Upper lobe of right lung (tissue), 1 donor: ENCODE data around the gene CHODL. TPM values are rescaled to one million over a fixed set of nuclear protein-coding genes. Genes with fewer than 3 reads are reported as not detected.

Experiments used
- ATAC-seq: fragments of 200-7000 bp; cut with Tn5 transposase; one replicate; pipeline ENCODE4 v1.9.1; 2020; ENCODE audit warnings: mild to moderate bottlenecking, moderate library complexity
- DNase-seq: peaks from one replicate; pipeline ENCODE4 v3.0.0-alpha.2; 2020
- H3K27ac ChIP-seq: fragments of 200-600 bp; one replicate; pipeline ENCODE4 v1.8.0; 2022
- H3K27me3 ChIP-seq: fragments of 200-600 bp; one replicate; pipeline ENCODE4 v1.8.0; 2022; ENCODE audit warnings: mild to moderate bottlenecking
- H3K36me3 ChIP-seq: fragments of 200-600 bp; one replicate; pipeline ENCODE4 v1.8.0; 2022
- H3K4me1 ChIP-seq: fragments of 200-600 bp; one replicate; pipeline ENCODE4 v1.8.0; 2022
- H3K4me3 ChIP-seq: fragments of 200-600 bp; one replicate; pipeline ENCODE4 v1.8.0; 2022; ENCODE audit warnings: mild to moderate bottlenecking
- H3K9me3 ChIP-seq: fragments of 200-600 bp; one replicate; pipeline ENCODE4 v1.8.0; 2022
- intact Hi-C: fragments of 100-400 bp; cut with DNase I; formaldehyde crosslinking; loops from one replicate; pipeline ENCODE4 v1.11.0; 2022
- total RNA-seq: library from RNA; stranded (reverse); fragmentation: NEBNext Ultra II Directional; extraction: Animal tissue kit (Norgen Biotek cat#: 25700); gene quantifications from one replicate; pipeline ENCODE4 v1.2.1, GENCODE V29; 2021
- TF ChIP-seq, protein P1 (sequence below): fragments of 200-600 bp; IDR thresholded peaks from one replicate; pipeline ENCODE4 v1.8.0; 2022; ENCODE audit warnings: antibody characterized with exemption
- donor health status: DM: no; HTN: yes; CAD: no; lungs with severe emphysema.

CHODL gene
- total RNA-seq, 1 donor from 2014 or later: 0.26 TPM

DNA sequence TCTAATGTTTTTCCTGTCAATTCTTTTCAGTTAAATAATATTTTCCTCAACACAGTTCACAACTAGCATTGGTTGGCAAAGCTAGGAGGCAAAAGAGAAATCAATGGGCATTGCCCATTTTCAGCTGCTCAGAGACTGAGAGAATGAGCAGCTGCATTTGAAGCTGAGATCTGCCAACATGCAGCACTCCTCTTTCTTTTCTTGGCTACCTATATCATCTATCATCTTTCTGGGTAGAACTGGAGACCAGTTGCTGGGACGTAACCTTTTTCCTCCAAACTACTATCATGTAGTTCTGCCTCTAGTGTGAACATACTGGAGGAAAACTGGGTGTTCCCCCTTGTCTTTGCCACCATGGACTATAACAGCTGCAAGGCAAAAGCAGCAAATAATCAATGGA is 22.9 kb downstream of the CHODL start:
- TF ChIP-seq, protein P1, sequence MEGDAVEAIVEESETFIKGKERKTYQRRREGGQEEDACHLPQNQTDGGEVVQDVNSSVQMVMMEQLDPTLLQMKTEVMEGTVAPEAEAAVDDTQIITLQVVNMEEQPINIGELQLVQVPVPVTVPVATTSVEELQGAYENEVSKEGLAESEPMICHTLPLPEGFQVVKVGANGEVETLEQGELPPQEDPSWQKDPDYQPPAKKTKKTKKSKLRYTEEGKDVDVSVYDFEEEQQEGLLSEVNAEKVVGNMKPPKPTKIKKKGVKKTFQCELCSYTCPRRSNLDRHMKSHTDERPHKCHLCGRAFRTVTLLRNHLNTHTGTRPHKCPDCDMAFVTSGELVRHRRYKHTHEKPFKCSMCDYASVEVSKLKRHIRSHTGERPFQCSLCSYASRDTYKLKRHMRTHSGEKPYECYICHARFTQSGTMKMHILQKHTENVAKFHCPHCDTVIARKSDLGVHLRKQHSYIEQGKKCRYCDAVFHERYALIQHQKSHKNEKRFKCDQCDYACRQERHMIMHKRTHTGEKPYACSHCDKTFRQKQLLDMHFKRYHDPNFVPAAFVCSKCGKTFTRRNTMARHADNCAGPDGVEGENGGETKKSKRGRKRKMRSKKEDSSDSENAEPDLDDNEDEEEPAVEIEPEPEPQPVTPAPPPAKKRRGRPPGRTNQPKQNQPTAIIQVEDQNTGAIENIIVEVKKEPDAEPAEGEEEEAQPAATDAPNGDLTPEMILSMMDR: no peak
- Histone ChIP-seq H3K9me3 (no peaks in the 10 kb centered on the region), H3K27me3 (no peaks in the 10 kb centered on the region), H3K4me3 (no peak overlapping the region), H3K4me1 (no peaks in the 10 kb centered on the region), H3K36me3 (no peaks in the 10 kb centered on the region), H3K27ac (no peak overlapping the region)
- intact Hi-C loops: no loop called here
- DNase-seq: no peak
- ATAC-seq: no peak

DNA sequence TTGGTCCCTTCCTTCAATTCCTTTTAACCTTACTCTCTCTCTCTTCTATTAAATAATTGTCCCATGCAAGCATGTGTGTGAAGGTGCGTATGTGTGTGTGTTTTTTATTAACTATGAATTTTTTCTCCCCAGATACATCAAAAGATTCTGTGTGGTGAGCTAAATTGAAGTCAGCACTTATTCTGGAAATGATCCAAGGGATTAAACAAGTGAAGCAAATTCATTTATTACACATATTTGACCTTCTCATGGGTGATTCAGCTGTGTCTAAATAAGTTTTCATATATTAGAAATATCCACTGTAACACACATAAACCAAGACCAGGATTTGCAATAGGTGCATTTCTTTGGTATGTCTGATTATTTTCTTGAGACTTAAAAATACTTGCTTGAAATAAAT is 24.3 kb downstream of the CHODL start:
- no peaks in the 10 kb centered on the region for H3K4me1 ChIP-seq
- H3K27ac ChIP-seq: no peak overlapping the region
- no peaks in the 10 kb centered on the region for H3K27me3 ChIP-seq
- no peaks in the 10 kb centered on the region for H3K9me3 ChIP-seq
- H3K36me3 ChIP-seq: no peaks in the 10 kb centered on the region
- intact Hi-C loops: no loop called here
- ATAC-seq: no peak
- TF ChIP-seq, protein P1: no peak
- no peak overlapping the region for H3K4me3 ChIP-seq
- DNase-seq: no peak

- TF ChIP-seq, protein P1: no peak
- ATAC-seq (no peak), DNase-seq (no peak)
- Histone ChIP-seq H3K27ac (no peak overlapping the region), H3K9me3 (no peaks in the 10 kb centered on the region), H3K36me3 (no peaks in the 10 kb centered on the region), H3K4me1 (no peaks in the 10 kb centered on the region), H3K4me3 (no peak overlapping the region), H3K27me3 (no peaks in the 10 kb centered on the region)
- intact Hi-C loops: no loop called here
Observed at GRCh38 chr21:18269856-18270255, 25.2 kb downstream of the CHODL start.

DNA sequence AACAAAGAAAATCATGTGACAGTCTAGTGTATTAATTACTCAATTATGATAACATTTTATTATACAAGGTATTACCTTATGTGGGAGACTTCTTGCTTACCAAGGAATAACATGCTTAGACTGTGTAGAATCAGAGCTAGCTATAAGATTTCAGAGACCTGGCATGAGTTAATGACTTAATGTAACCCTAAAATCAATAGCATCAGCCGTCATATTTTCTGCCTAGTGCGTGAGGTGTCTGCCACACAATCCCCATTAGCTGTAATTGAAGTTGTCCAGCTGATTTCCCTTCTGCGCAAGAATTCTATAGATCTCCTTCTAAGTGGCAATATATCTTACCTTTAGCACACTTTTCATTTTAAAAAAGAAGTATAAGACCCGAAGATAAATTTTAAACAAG is 28.8 kb downstream of the CHODL start:
- Histone ChIP-seq H3K4me3 (no peak overlapping the region), H3K4me1 (no peaks in the 10 kb centered on the region), H3K27ac (no peak overlapping the region), H3K9me3 (no peaks in the 10 kb centered on the region), H3K36me3 (no peaks in the 10 kb centered on the region), H3K27me3 (no peaks in the 10 kb centered on the region)
- TF ChIP-seq, protein P1: no peak
- DNase-seq (no peak), ATAC-seq (no peak)
- intact Hi-C loops: no loop called here

GRCh38 chr21:18274370-18274769 is 29.7 kb downstream of the CHODL start:
- H3K4me1 ChIP-seq: no peaks in the 10 kb centered on the region
- intact Hi-C loops: no loop called here
- H3K4me3 ChIP-seq: no peak overlapping the region
- H3K27ac ChIP-seq: no peak overlapping the region
- peak; percentile 51 for ATAC-seq
- H3K9me3 ChIP-seq: no peaks in the 10 kb centered on the region
- H3K36me3 ChIP-seq: no peaks in the 10 kb centered on the region
- TF ChIP-seq, protein P1: no peak
- H3K27me3 ChIP-seq: no peaks in the 10 kb centered on the region
- no peak for DNase-seq

GRCh38 chr21:18275781-18276180 is 31.1 kb downstream of the CHODL start:
- no peak for DNase-seq
- intact Hi-C loops: no loop called here

More at GRCh38 chr21:18275781-18276180, 31.1 kb downstream of the CHODL start:
- no peak overlapping the region for H3K4me3 ChIP-seq
- no peak overlapping the region for H3K27ac ChIP-seq
- no peaks in the 10 kb centered on the region for H3K27me3 ChIP-seq
- no peaks in the 10 kb centered on the region for H3K4me1 ChIP-seq
- H3K36me3 ChIP-seq: no peaks in the 10 kb centered on the region
- TF ChIP-seq, protein P1: no peak
- no peaks in the 10 kb centered on the region for H3K9me3 ChIP-seq
- no peak for ATAC-seq
